GM21381 (cell line): Measurements from ENCODE around the gene NECTIN1.

ENCODE experiments used
- ATAC-seq: cut with Tn5 transposase; IDR thresholded peaks from one replicate; pipeline ENCODE4 v1.9.1; 2021; ENCODE audit warnings: mild to moderate bottlenecking, moderate library complexity; ENCODE audit not compliant: unreplicated experiment

The NECTIN1 gene

DNA sequence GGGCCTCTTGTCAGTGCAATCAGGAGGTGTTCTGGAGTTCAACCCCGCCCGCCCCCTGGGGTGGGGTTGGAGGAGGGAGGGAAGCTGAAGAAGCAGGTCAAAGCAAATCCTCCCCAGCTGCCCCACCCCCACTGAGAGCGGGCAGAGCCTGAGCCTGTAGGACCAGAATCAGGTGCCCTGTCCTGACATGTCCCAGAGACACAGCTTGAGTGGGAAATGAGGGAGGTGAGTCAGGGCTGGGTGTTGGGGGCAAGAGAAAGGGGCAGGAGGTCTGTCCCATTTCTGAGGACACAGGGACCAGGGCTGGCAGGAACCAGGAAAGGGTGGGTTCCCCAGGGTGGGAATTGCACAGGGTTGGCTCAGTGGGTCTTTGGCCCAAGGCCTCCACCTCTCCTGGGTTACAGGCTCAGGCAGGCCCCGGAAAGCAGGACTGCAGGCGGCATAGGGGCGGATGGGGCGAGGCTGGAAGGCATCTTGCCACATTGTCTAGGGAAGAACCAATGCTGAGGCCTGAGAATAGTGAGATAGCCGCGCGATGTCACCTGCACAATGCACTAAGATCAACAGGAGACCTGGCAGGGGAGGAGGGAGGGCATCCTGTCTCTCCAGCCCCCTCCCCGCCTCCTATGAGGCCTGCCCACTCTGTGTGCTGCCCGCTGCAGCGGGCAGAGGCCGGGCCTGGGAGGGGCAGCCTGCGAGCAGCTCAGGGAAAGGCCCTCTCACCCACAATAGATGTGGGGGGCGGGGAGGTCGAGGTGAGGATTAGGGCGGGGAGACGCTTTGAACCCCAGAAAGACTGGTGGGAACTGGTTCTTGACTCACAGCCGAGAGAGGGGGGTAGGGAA, 32.4 kb downstream of the NECTIN1 start:
- ATAC-seq, result no peak

GRCh38 chr11:119694334-119694733, 34.7 kb downstream of the NECTIN1 start:
- ATAC-seq, result no peak

- ATAC-seq, result no peak
Observed at GRCh38 chr11:119693253-119693815, 35.7 kb downstream of the NECTIN1 start.

- ATAC-seq, result no peak
Observed at GRCh38 chr11:119692540-119692820, 36.5 kb downstream of the NECTIN1 start.

DNA sequence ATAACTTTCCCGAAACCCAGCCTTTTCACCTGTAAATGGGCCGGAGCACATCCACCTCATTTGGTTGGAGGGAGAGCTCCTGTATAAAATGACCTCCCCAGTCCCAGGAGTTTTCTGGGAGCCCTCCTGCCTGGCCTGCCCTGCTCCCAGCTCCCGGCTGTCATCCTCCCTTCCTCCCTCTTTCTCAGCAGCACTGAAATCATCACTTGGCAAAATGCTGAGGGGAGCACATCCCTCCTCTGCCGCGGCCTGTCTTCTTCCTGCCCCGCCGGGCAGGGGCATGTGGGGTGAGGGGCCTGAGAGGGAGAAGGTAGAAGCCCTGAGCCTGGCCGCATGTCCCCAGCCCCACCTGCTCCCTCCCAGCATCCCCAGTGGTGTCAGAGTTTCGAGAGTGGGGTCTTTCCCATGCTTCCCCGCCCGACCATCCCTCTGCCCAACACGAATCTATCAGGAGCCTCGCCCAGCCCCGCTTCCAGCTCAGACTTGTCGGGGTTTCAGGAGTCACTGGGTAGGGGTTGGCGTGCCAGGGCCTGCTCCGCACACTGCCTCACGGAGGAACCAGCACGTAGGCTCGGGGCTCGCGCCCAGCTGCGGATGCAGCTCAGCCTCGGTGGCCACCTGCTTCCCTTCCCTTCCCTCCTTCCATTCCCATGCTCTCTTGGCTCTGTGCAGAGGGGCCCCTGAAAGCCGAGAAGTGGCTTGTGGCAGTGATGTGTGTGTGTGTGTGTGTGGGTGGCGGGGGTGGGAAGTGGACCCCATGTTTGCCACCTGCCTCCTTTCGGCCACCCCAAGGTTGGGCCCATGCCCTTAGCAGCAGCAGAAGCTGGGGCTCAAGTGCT, 37.1 kb downstream of the NECTIN1 start:
- no peak for ATAC-seq

GRCh38 chr11:119691020-119691666, 37.9 kb downstream of the NECTIN1 start:
- no peak for ATAC-seq

DNA sequence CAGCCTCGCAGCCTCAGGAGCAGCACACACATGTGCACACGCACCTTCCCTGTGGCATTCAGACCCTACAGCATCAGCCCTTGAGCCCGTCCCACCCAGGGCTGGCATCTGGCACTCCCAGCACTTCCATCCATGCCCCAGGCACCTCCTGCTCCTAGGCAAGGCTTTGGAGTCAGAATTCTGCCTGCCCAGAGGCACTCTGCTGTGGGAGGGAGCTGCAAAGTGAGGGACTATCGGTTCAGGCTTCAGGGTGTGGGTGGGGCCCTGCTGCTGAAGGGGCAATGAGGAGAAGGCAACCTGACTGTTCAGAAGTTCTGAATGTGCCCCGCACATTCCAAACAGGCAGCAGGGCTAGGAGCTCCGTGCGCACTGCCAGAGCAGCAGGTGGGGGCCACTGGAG, 39.7 kb downstream of the NECTIN1 start:
- no peak for ATAC-seq

- ATAC-seq, result no peak
Observed at GRCh38 chr11:119688356-119688755, 40.6 kb downstream of the NECTIN1 start.

DNA sequence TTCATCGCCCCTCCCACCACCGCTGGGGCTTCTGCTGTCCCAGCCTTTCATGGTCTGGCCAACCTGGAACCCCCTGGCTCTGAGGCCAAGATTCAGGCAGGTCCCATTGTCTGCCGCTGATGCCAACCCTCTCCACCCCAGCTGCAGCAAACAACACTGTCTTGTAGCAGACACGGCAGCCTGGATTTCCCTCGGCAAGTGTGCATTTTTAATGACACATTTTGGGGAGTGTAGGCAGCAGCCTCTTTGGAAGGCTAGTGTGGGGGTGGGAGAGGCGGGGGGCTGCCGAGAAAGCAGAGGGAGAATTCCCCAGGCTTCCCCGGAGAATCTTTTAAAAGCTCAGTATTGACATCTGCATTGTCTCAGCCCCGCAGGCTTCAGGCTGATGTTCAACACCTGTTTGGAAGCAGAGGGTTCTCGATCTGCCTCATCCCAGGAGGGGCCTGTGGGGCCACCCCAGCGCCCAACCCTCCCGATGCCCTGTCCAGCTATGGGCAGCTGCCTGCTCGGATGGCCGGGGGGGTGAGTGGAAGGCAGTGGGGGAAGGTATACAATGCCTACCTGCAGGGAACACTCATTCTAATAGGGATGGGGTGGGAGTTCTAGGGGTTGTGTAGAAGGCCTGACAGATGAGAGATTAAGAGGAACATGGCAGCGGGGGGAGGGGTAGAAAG, 41.5 kb downstream of the NECTIN1 start:
- ATAC-seq, result no peak

GRCh38 chr11:119686177-119686882, 42.7 kb downstream of the NECTIN1 start:
- no peak for ATAC-seq

GRCh38 chr11:119685111-119685746, 43.8 kb downstream of the NECTIN1 start:
- no peak for ATAC-seq

DNA sequence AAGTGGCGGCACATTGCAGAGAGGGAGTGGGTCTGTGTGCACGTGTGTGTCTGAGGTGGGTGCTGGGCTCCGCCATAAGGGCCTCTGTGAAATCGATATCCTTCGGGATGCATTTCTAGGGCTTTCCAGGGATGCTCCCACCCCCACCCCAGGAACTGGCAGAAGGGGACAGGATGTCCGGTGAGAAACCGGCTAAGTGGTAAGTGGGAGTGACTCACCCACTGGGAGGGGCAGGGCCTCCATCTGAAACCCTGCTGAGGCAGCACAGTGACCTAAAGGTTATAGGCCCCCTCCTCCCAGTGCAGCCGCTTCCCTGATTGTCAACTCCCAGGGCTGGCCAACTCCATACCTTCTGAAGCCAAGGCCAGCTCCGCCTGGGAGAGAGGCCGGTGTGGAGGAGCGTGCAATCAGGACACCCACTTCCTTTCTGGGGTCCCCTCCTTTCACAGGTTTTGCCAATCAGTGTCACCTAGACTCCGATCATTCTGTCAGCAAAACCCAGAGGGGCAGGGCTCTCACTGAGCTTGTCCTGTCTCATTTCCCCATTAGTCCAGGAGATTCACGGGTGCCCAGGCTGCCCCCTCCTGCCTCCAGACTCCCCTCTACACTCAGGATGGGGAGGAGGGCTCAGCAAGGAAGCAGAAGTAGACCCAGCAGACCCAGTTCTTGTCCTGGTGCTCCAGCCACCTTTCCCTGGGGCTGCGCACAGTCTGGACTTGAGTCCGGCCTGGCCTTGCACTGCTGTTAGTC, 44.5 kb downstream of the NECTIN1 start:
- no peak for ATAC-seq

GRCh38 chr11:119683783-119684182, 45.2 kb downstream of the NECTIN1 start:
- ATAC-seq, result no peak

DNA sequence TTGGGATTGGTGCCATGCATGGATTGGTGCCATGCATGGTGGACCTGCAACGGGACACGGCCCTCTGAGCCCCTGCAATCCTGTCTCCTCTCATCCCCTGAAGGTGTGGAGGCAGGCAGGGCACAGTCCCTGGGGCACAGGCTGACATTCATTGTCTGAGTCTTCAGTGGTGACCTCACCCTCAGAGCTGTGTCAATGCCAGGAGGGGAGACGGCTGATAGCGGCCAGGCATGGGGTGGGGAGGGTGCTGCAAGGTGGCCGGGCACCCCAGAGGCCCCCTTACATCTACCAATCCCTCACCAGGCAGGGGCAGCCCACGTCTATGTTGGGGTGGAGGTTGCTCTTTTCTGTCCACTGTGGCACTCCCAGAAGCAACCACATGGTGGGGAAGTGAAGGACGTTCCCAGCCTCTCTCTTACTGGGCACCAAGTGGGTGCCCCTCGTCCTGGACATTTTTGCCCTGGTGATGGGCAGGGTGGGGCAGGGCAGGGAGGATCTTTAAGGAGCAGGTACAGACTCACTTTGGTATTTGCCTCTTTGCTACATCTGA, 47.6 kb downstream of the NECTIN1 start:
- ATAC-seq, result no peak

- no peak for ATAC-seq
Observed at GRCh38 chr11:119680541-119681360, 48.2 kb downstream of the NECTIN1 start.

GRCh38 chr11:119679346-119679745, 49.7 kb downstream of the NECTIN1 start:
- no peak for ATAC-seq

- ATAC-seq, result no peak
Observed at GRCh38 chr11:119678351-119678750, 50.6 kb downstream of the NECTIN1 start.

DNA sequence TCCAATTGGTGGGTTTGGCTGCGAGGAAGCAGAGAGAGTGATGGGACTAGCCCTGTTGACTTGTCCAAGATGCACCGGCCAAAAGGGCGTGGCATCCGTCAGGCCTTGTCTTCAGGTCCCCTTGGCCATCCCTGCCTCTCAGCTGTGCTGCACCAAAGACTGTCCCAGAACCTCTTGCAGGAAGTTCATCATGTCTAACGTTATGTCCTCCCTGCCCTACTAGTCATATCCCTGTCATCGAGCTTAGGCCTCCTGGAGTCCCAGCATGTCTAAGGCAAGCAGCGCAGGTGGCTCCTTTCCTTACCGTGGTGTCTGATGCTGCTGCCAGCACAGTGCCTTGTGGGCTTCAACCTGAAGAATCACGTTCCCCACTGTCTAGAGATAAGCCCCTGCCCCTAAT, 51.2 kb downstream of the NECTIN1 start:
- no peak for ATAC-seq
